Vagina (tissue), 2 donors: ENCODE measurements around the gene ELMO1. TPM values are rescaled to one million over a fixed set of nuclear protein-coding genes. Genes with fewer than 3 reads are reported as not detected.

Experiments used
- DNase-seq, 2 donors: peaks; one replicate each; pipeline ENCODE4 v3.0.0-alpha.2; 2017; ENCODE audit errors: extremely low spot score in 2 of 2
- H3K27ac ChIP-seq: fragments of 200-600 bp; sonication (generic); one replicate; pipeline ENCODE4 v1.5.1; 2019
- H3K27me3 ChIP-seq: fragments of 200-600 bp; sonication (generic); one replicate; pipeline ENCODE4 v1.5.1; 2019
- H3K36me3 ChIP-seq, 2 donors: fragments of 200-600 bp; sonication (generic); one replicate each; pipeline ENCODE4 v1.5.1; 2017 to 2019
- H3K4me1 ChIP-seq: fragments of 200-600 bp; sonication (generic); one replicate; pipeline ENCODE4 v1.5.1; 2019
- H3K4me3 ChIP-seq, 2 donors: fragments of 200-600 bp; sonication (generic); 1 replicate in 1 of 2; 2 replicates in 1 of 2; pipeline ENCODE4 v1.5.1; 2016 to 2019
- H3K9me3 ChIP-seq: fragments of 200-600 bp; sonication (generic); one replicate; pipeline ENCODE4 v1.5.1; 2019
- POLR2A ChIP-seq, 2 donors: fragments of 450-650 bp; IDR thresholded peaks; one replicate each; pipeline ENCODE4 v1.6.1; 2017; ENCODE audit warnings: antibody characterized with exemption in 2 of 2, mild to moderate bottlenecking in 2 of 2, moderate library complexity in 2 of 2
- POLR2AphosphoS5 ChIP-seq, 2 donors: sonication (generic); formaldehyde crosslinking; IDR thresholded peaks; one replicate each; pipeline ENCODE4 v1.9.0; 2017; ENCODE audit warnings: antibody characterized with exemption in 2 of 2, mild to moderate bottlenecking in 2 of 2, low read depth in 1 of 2; ENCODE audit not compliant: insufficient read depth in 1 of 2
- intact Hi-C: fragments of 100-400 bp; cut with DNase I; formaldehyde crosslinking; loops from one replicate; pipeline ENCODE4 v1.15.1; 2023
- total RNA-seq: library from RNA; depleted of rRNA; stranded (reverse); fragments of >200 nt; gene quantifications from one replicate; pipeline ENCODE4 v1.2.3, GENCODE V29; 2016
- TF ChIP-seq, protein P1 (sequence below), 3 experiments: fragments of 450-650 bp in 2 of 3; fragments of 200-600 bp in 1 of 3; sonication (generic) in 1 of 3; IDR thresholded peaks; one replicate each; pipeline ENCODE4 v1.5.1; 2017 to 2019; ENCODE audit warnings: antibody characterized with exemption in 3 of 3, mild to moderate bottlenecking in 2 of 3, moderate library complexity in 2 of 3

ELMO1 gene
- total RNA-seq, 1 donor from 2014 or later = 74.4 TPM

DNA sequence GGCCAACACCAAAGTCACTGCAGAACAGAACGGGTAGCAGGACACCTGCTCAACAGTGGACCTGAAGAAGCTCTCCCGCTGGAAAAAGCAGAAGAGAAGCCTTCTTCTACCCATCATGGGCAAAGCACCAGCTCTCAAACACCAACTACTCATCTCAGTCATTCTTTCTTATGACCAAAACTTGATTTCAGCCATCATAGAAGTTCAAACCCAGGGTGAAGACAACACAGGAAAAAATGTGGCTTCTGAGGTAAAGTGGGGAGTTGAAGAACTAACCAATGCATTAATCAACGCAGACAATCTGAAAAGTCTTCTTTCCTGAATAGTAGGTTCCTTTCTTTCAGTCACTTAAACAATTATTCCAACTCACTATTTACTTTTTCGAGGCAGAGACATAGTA lies 83.3 kb downstream of the ELMO1 start:
- no peaks in the 10 kb centered on the region for H3K27me3 ChIP-seq
- H3K4me1 ChIP-seq = no peaks in the 10 kb centered on the region
- no peak overlapping the region for H3K4me3 ChIP-seq
- no peaks in the 10 kb centered on the region for H3K36me3 ChIP-seq
- H3K9me3 ChIP-seq = no peaks in the 10 kb centered on the region
- TF ChIP-seq POLR2A (IDR thresholded peaks at IDR 0.05) (no peak), POLR2AphosphoS5 (IDR thresholded peaks at IDR 0.05; ENCODE audit: insufficient read depth in 1 of 2, low read depth in 1 of 2) (no peak)
- TF ChIP-seq, protein P1, sequence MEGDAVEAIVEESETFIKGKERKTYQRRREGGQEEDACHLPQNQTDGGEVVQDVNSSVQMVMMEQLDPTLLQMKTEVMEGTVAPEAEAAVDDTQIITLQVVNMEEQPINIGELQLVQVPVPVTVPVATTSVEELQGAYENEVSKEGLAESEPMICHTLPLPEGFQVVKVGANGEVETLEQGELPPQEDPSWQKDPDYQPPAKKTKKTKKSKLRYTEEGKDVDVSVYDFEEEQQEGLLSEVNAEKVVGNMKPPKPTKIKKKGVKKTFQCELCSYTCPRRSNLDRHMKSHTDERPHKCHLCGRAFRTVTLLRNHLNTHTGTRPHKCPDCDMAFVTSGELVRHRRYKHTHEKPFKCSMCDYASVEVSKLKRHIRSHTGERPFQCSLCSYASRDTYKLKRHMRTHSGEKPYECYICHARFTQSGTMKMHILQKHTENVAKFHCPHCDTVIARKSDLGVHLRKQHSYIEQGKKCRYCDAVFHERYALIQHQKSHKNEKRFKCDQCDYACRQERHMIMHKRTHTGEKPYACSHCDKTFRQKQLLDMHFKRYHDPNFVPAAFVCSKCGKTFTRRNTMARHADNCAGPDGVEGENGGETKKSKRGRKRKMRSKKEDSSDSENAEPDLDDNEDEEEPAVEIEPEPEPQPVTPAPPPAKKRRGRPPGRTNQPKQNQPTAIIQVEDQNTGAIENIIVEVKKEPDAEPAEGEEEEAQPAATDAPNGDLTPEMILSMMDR (IDR thresholded peaks at IDR 0.05) = no peak
- H3K27ac ChIP-seq = no peak overlapping the region
- DNase-seq = no peak
- intact Hi-C loops = no loop called here

DNA sequence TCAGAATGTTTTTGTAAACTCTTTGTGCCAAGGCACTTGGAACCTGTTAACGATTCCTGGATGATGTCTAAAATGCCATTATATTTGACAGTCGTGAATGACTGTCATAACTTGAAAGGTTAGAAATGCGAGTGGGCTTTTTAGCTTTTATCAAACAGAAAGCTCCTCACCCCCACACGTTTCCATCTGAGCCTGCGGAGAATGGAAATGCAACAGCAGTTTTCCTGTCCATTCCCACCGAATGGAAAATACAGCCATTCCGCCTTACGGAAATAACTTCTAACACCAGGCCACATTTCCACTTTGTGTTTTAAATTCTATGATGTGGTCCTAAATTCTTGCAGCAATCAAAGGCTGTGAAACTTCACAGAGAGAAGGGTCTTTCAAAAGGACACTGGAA lies 83.8 kb downstream of the ELMO1 start:
- Histone ChIP-seq H3K27me3 (no peaks in the 10 kb centered on the region), H3K4me1 (no peaks in the 10 kb centered on the region), H3K4me3 (no peak overlapping the region), H3K36me3 (no peaks in the 10 kb centered on the region), H3K9me3 (no peaks in the 10 kb centered on the region), H3K27ac (no peak overlapping the region)
- DNase-seq = no peak
- intact Hi-C loops = no loop called here
- TF ChIP-seq POLR2AphosphoS5 (IDR thresholded peaks at IDR 0.05; ENCODE audit: insufficient read depth in 1 of 2, low read depth in 1 of 2) (no peak), POLR2A (IDR thresholded peaks at IDR 0.05) (no peak)
- TF ChIP-seq, protein P1 (IDR thresholded peaks at IDR 0.05) = no peak

GRCh38 chr7:37363536-37364491 lies 84.8 kb downstream of the ELMO1 start:
- H3K27me3 ChIP-seq = no peaks in the 10 kb centered on the region
- intact Hi-C loops = no loop called here
- H3K4me1 ChIP-seq = no peaks in the 10 kb centered on the region
- H3K4me3 ChIP-seq = no peak overlapping the region
- TF ChIP-seq POLR2A (IDR thresholded peaks at IDR 0.05) (no peak), POLR2AphosphoS5 (IDR thresholded peaks at IDR 0.05; ENCODE audit: insufficient read depth in 1 of 2, low read depth in 1 of 2) (no peak)
- TF ChIP-seq, protein P1 (IDR thresholded peaks at IDR 0.05) = no peak
- no peak for DNase-seq
- no peaks in the 10 kb centered on the region for H3K9me3 ChIP-seq
- H3K36me3 ChIP-seq = no peaks in the 10 kb centered on the region
- no peak overlapping the region for H3K27ac ChIP-seq

DNA sequence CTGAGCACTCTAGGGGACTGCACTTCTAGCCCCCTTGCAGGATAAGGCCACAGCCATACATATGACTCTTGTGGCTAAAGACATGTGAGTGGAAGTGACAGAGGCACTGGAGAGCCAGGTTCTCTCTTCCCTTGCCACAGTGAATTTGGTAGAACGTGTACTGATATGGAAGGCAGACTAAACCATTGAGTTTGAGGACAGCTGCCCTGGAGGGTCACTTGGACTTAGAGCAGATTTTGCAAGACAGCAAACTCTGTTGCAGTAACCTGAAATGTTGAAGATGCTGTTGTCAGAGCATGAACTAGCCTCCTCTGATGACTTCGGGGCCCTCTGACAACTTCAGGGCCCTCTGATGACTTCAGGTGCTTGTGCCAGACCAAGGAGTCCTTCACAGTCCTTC lies 85.9 kb downstream of the ELMO1 start:
- DNase-seq = no peak
- Histone ChIP-seq H3K4me3 (no peak overlapping the region), H3K27ac (no peak overlapping the region), H3K27me3 (no peaks in the 10 kb centered on the region), H3K36me3 (no peaks in the 10 kb centered on the region), H3K9me3 (no peaks in the 10 kb centered on the region), H3K4me1 (no peaks in the 10 kb centered on the region)
- TF ChIP-seq POLR2A (IDR thresholded peaks at IDR 0.05) (no peak), POLR2AphosphoS5 (IDR thresholded peaks at IDR 0.05; ENCODE audit: insufficient read depth in 1 of 2, low read depth in 1 of 2) (no peak)
- TF ChIP-seq, protein P1 (IDR thresholded peaks at IDR 0.05) = no peak
- intact Hi-C loops = no loop called here

DNA sequence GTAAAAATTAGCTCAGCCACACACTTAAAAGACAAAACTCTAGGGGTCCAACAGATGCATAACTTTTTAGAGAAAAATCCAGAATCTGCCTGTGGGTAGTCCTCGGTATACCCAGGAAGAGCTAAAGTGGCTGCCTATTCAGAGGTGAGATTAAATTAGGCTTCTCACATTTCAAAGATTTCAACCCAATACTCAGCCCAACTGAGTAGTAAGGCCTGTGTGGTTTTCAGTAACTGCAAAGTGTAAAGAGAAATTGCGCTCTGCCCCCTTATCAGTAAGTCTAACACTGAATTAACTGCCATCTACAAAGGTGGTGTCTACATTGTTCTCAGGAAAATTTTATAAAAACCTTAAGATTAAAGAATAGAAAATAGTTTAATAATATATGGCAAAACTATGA lies 88.2 kb downstream of the ELMO1 start:
- H3K27me3 ChIP-seq = no peaks in the 10 kb centered on the region
- TF ChIP-seq POLR2AphosphoS5 (IDR thresholded peaks at IDR 0.05; ENCODE audit: insufficient read depth in 1 of 2, low read depth in 1 of 2) (no peak), POLR2A (IDR thresholded peaks at IDR 0.05) (no peak)
- TF ChIP-seq, protein P1 (IDR thresholded peaks at IDR 0.05) = no peak
- intact Hi-C loops = no loop called here
- peaks cover 7% of the 10 kb centered on the region for H3K4me1 ChIP-seq
- no peak for DNase-seq
- H3K4me3 ChIP-seq = no peak overlapping the region
- H3K27ac ChIP-seq = no peak overlapping the region
- H3K36me3 ChIP-seq = no peaks in the 10 kb centered on the region
- H3K9me3 ChIP-seq = no peaks in the 10 kb centered on the region
